H9 (cell line): ENCODE measurements around the gene ZNF568. TPM values are rescaled to one million over a fixed set of nuclear protein-coding genes. Genes with fewer than 3 reads are reported as not detected.

ENCODE experiments used
- DNase-seq: peaks from one replicate; pipeline ENCODE4 v3.0.0-alpha.2; 2017
- H2AFZ ChIP-seq: one replicate; pipeline ENCODE4 v1.6.1; 2013; ENCODE audit warnings: mild to moderate bottlenecking, low read length, control low read depth, moderate library complexity
- H2AK5ac ChIP-seq: 2 replicates; pipeline ENCODE4 v1.6.1; 2013; ENCODE audit warnings: low read length, control low read depth, mixed read lengths; ENCODE audit not compliant: insufficient read length
- H2BK120ac ChIP-seq: one replicate; pipeline ENCODE4 v1.6.1; 2013; ENCODE audit warnings: low read depth, mild to moderate bottlenecking, low read length, control low read depth, inconsistent platforms; ENCODE audit not compliant: poor library complexity, severe bottlenecking
- H2BK12ac ChIP-seq: 2 replicates; pipeline ENCODE4 v1.6.1; 2013; ENCODE audit warnings: low read length, control low read depth, mixed read lengths, low read depth; ENCODE audit not compliant: insufficient read length
- H2BK15ac ChIP-seq: 2 replicates; pipeline ENCODE4 v1.6.1; 2013; ENCODE audit warnings: low read depth, low read length, control low read depth
- H2BK20ac ChIP-seq: one replicate; pipeline ENCODE4 v1.6.1; 2013; ENCODE audit warnings: low read depth, mild to moderate bottlenecking, low read length, control low read depth, inconsistent platforms; ENCODE audit not compliant: poor library complexity, severe bottlenecking
- H2BK5ac ChIP-seq: 2 replicates; pipeline ENCODE4 v1.6.1; 2013; ENCODE audit warnings: low read length, control low read depth, mixed read lengths; ENCODE audit not compliant: insufficient read length
- H3K14ac ChIP-seq: 2 replicates; pipeline ENCODE4 v1.6.1; 2013; ENCODE audit warnings: low read length, control low read depth; ENCODE audit not compliant: insufficient read depth
- H3K18ac ChIP-seq: 2 replicates; pipeline ENCODE4 v1.6.1; 2013; ENCODE audit warnings: low read depth, mild to moderate bottlenecking, mixed read lengths, low read length, control low read depth; ENCODE audit not compliant: insufficient read length
- H3K23ac ChIP-seq: 2 replicates; pipeline ENCODE4 v1.6.1; 2013; ENCODE audit warnings: low read length, control low read depth, mixed read lengths, low read depth; ENCODE audit not compliant: insufficient read length
- H3K23me2 ChIP-seq: 2 replicates; pipeline ENCODE4 v1.6.1; 2013; ENCODE audit warnings: low read depth, mild to moderate bottlenecking, mixed read lengths, low read length, control low read depth; ENCODE audit not compliant: insufficient read length, poor library complexity, severe bottlenecking
- H3K27ac ChIP-seq: 2 replicates; pipeline ENCODE4 v1.5.1; 2013; ENCODE audit warnings: low read length, control low read depth, mixed read lengths, low read depth; ENCODE audit not compliant: insufficient read length
- H3K27me3 ChIP-seq: 2 replicates; pipeline ENCODE4 v1.6.1; 2013; ENCODE audit warnings: low read length, control low read depth, inconsistent platforms; ENCODE audit not compliant: insufficient read depth
- H3K4ac ChIP-seq: 2 replicates; pipeline ENCODE4 v1.6.1; 2013; ENCODE audit warnings: low read depth, mild to moderate bottlenecking, control low read depth, inconsistent platforms, low read length, moderate library complexity
- H3K4me1 ChIP-seq: 2 replicates; pipeline ENCODE4 v1.6.1; 2013; ENCODE audit warnings: low read length, control low read depth, inconsistent platforms; ENCODE audit not compliant: insufficient read depth
- H3K4me2 ChIP-seq: 2 replicates; pipeline ENCODE4 v1.6.1; 2013; ENCODE audit warnings: low read length, control low read depth, mixed read lengths; ENCODE audit not compliant: insufficient read length, insufficient read depth
- H3K56ac ChIP-seq: 2 replicates; pipeline ENCODE4 v1.6.1; 2013; ENCODE audit warnings: low read depth, mild to moderate bottlenecking, mixed read lengths, low read length, control low read depth; ENCODE audit not compliant: insufficient read length
- H3K79me1 ChIP-seq: 2 replicates; pipeline ENCODE4 v1.6.1; 2013; ENCODE audit warnings: low read depth, mild to moderate bottlenecking, moderate library complexity, low read length, control low read depth, inconsistent platforms; ENCODE audit not compliant: insufficient read depth, poor library complexity, severe bottlenecking
- H3K79me2 ChIP-seq: 2 replicates; pipeline ENCODE4 v1.6.1; 2013; ENCODE audit warnings: low read length, control low read depth, inconsistent platforms; ENCODE audit not compliant: insufficient read depth
- H3K9ac ChIP-seq: 2 replicates; pipeline ENCODE4 v1.6.1; 2013; ENCODE audit warnings: low read length, control low read depth, mixed read lengths; ENCODE audit not compliant: insufficient read length; ENCODE audit errors: extremely low read depth
- H3K9me3 ChIP-seq: one replicate; pipeline ENCODE4 v1.6.1; 2013; ENCODE audit warnings: low read depth, low read length, inconsistent platforms; ENCODE audit not compliant: control insufficient read depth
- H3T11ph ChIP-seq: one replicate; pipeline ENCODE4 v1.6.1; 2013; ENCODE audit warnings: mild to moderate bottlenecking, low read length, control low read depth, inconsistent platforms
- H4K20me1 ChIP-seq: one replicate; pipeline ENCODE4 v1.6.1; 2013; ENCODE audit not compliant: control insufficient read depth, insufficient read length, insufficient read depth
- H4K5ac ChIP-seq: 2 replicates; pipeline ENCODE4 v1.6.1; 2013; ENCODE audit warnings: low read depth, mild to moderate bottlenecking, mixed read lengths, low read length, control low read depth; ENCODE audit not compliant: insufficient read length
- H4K8ac ChIP-seq: replicated peaks from 2 replicates; pipeline ENCODE4 v1.6.1; 2013; ENCODE audit warnings: low read length, control low read depth, mixed read lengths, low read depth; ENCODE audit not compliant: insufficient read length
- H4K91ac ChIP-seq: 2 replicates; pipeline ENCODE4 v1.6.1; 2013; ENCODE audit warnings: low read depth, mild to moderate bottlenecking, moderate library complexity, mixed read lengths, low read length, control low read depth; ENCODE audit not compliant: insufficient read length
- H3K27ac Mint-ChIP-seq, 3 experiments: 2 replicates in 2 of 3; 3 replicates in 1 of 3; pipeline ENCODE4 v1.8.0; 2020 to 2021; ENCODE audit warnings: mixed read lengths in 3 of 3, mild to moderate bottlenecking in 1 of 3, moderate library complexity in 1 of 3
- H3K27me3 Mint-ChIP-seq: 2 replicates; pipeline ENCODE4 v1.8.0; 2021; ENCODE audit warnings: low read depth, mild to moderate bottlenecking, moderate library complexity, mixed read lengths
- H3K36me3 Mint-ChIP-seq, 3 experiments: 2 replicates in 2 of 3; 3 replicates in 1 of 3; pipeline ENCODE4 v1.8.0; 2020 to 2021; ENCODE audit warnings: low read depth in 3 of 3, mixed read lengths in 3 of 3; ENCODE audit not compliant: insufficient read depth in 1 of 3
- H3K4me1 Mint-ChIP-seq, 2 experiments: 2 replicates each; pipeline ENCODE4 v1.8.0; 2020; ENCODE audit warnings: mixed read lengths in 2 of 2
- H3K4me3 Mint-ChIP-seq, 2 experiments: 2 replicates in 1 of 2; 3 replicates in 1 of 2; pipeline ENCODE4 v1.8.0; 2020 to 2021; ENCODE audit warnings: mild to moderate bottlenecking in 2 of 2, mixed read lengths in 2 of 2, moderate library complexity in 1 of 2
- H3K9me3 Mint-ChIP-seq, 2 experiments: 2 replicates in 1 of 2; 3 replicates in 1 of 2; pipeline ENCODE4 v1.8.0; 2020; ENCODE audit warnings: mild to moderate bottlenecking in 2 of 2, mixed read lengths in 2 of 2, moderate library complexity in 1 of 2
- WGBS: extraction: QIAGEN DNeasy Blood & Tissue Kit; methylation state at CpG from one replicate; pipeline ENCODE4 v1.1.7; 2013; ENCODE audit warnings: missing lambda C conversion rate, low lambda C conversion rate, mixed read lengths; ENCODE audit not compliant: insufficient read length; ENCODE audit errors: extremely low coverage; 5-methylcytosine and 5-hydroxymethylcytosine counted together
- total RNA-seq: library from RNA; stranded (reverse); gene quantifications from 2 replicates; pipeline ENCODE4 v1.2.1, GENCODE V29; 2021
- TF ChIP-seq, protein P1 (sequence below): fragments of 200-600 bp; sonication (generic); conservative IDR thresholded peaks from 3 replicates; pipeline ENCODE4 v1.8.0; 2021; ENCODE audit warnings: antibody characterized with exemption, mild to moderate bottlenecking

Gene ZNF568
- total RNA-seq, 1 experiment from 2014 or later, result 3.1 TPM

DNA sequence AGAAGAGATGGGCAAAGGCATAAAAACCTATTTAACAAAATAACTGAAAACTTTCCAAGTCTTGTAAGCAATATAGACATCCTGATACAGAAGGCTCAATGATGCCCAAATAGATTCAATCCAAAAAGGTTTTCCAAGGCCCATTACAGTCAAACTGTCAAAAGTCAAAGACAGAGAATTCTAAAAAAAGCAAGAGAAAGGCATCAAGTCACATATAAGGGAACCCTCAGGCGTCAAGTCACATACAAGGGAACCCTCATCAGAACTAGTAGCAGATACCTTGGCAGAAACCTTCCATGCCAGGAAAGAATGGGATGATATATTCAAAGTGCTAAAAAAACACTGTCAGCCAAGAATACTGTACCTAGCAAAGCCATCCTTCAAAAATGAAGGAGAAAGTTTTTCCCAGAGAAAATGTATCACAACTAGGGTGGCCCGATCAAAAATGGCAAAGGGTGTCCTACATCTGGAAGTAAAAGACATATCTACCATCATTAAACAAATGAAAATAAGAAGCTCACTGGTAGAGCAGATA, 21.2 kb upstream of the ZNF568 start:
- Histone ChIP-seq H2BK5ac (no peak overlapping the region), H2BK15ac (no peak overlapping the region), H2BK12ac (no peak overlapping the region), H2AK5ac (no peak overlapping the region), H2BK20ac (no peak overlapping the region), H3K56ac (no peak overlapping the region), H3K18ac (no peak overlapping the region), H3K4ac (no peak overlapping the region), H4K5ac (no peak overlapping the region), H2BK120ac (no peak overlapping the region), H3K4me1 (no peaks in the 10 kb centered on the region), H3K14ac (no peak overlapping the region), H4K8ac (no peak overlapping the region), H4K91ac (no peak overlapping the region), H3K79me1 (no peaks in the 10 kb centered on the region), H3K4me2 (no peak overlapping the region), H3K9ac (no peak overlapping the region), H3K27ac (no peak overlapping the region), H3K79me2 (no peaks in the 10 kb centered on the region), H2AFZ (no peak overlapping the region), H3K23me2 (no peaks in the 10 kb centered on the region), H3K23ac (no peak overlapping the region), H4K20me1 (no peaks in the 10 kb centered on the region), H3K9me3 (peaks cover 80% of the 10 kb centered on the region), H3T11ph (no peak overlapping the region), H3K27me3 (no peaks in the 10 kb centered on the region)
- Mint-ChIP-seq H3K4me1 (no peaks in the 10 kb centered on the region), H3K27ac (no peak overlapping the region), H3K36me3 (peaks cover 64 to 93% (median 92%) of the 10 kb centered on the region in 3 experiments), H3K4me3 (no peak overlapping the region), H3K27me3 (peaks cover 1% of the 10 kb centered on the region), H3K9me3 (peaks cover 88 to 96% of the 10 kb centered on the region in 2 experiments)
- TF ChIP-seq, protein P1, sequence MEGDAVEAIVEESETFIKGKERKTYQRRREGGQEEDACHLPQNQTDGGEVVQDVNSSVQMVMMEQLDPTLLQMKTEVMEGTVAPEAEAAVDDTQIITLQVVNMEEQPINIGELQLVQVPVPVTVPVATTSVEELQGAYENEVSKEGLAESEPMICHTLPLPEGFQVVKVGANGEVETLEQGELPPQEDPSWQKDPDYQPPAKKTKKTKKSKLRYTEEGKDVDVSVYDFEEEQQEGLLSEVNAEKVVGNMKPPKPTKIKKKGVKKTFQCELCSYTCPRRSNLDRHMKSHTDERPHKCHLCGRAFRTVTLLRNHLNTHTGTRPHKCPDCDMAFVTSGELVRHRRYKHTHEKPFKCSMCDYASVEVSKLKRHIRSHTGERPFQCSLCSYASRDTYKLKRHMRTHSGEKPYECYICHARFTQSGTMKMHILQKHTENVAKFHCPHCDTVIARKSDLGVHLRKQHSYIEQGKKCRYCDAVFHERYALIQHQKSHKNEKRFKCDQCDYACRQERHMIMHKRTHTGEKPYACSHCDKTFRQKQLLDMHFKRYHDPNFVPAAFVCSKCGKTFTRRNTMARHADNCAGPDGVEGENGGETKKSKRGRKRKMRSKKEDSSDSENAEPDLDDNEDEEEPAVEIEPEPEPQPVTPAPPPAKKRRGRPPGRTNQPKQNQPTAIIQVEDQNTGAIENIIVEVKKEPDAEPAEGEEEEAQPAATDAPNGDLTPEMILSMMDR, result no peak
- no CpG with 5 or more reads among the region's 2 CpGs for WGBS
- no peak for DNase-seq
